D721Med (cell line): ENCODE data around the gene TRERF1.

Experiments
- DNase-seq: peaks from one replicate; pipeline ENCODE4 v3.0.0; 2011; ENCODE audit warnings: low spot score; ENCODE audit not compliant: insufficient read length
- FAIRE-seq: peaks from 2 replicates; lab custom pipeline; 2011; peaks lifted over from hg19 to GRCh38; lab: Jason Lieb, UNC
- TF ChIP-seq, protein P1 (sequence below): IDR thresholded peaks from 2 replicates; pipeline ENCODE4 v1.5.1; 2012; ENCODE audit warnings: mild to moderate bottlenecking, control low read depth; ENCODE audit not compliant: insufficient read depth; ENCODE audit errors: missing control alignments

TRERF1 gene

DNA sequence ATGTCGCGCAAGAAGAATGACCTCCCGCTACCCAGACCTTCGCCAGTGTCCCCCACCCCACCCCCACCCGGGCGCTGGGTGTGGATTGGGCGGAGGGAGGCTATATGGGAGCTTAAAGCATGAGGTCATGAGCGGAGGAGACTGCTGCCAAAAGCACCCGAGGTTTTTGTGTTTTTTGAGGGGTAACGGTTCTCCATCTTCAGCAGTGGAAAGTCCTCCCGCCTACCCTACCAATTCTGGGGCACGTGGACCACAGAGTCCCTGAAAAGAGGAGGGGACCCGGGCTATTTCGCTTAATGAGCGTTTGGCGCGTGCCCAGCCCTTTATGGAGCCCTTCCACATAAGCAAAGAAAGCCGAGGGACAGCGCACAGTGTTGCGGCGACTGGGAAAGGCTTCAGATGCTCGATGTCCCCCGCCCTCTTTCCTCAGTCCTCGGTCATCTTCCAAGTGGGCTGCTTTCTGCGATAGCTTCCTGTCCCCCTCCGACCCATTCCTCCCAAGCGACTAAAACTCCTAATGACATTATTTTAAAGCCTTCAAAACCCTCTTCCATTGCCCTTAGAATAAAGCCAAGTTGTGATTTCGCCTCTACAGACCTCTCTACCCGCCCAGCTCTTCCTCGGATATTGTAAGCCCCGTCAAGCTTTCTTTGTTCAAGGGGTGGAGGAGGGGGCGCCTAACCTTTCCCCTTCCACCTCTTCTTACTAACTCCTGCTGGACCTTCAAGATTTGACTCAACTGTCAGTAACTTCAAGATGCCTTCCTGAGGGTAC, 2.1 kb upstream of the TRERF1 start:
- TF ChIP-seq, protein P1, sequence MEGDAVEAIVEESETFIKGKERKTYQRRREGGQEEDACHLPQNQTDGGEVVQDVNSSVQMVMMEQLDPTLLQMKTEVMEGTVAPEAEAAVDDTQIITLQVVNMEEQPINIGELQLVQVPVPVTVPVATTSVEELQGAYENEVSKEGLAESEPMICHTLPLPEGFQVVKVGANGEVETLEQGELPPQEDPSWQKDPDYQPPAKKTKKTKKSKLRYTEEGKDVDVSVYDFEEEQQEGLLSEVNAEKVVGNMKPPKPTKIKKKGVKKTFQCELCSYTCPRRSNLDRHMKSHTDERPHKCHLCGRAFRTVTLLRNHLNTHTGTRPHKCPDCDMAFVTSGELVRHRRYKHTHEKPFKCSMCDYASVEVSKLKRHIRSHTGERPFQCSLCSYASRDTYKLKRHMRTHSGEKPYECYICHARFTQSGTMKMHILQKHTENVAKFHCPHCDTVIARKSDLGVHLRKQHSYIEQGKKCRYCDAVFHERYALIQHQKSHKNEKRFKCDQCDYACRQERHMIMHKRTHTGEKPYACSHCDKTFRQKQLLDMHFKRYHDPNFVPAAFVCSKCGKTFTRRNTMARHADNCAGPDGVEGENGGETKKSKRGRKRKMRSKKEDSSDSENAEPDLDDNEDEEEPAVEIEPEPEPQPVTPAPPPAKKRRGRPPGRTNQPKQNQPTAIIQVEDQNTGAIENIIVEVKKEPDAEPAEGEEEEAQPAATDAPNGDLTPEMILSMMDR: no peak
- no peak for FAIRE-seq
- no peak for DNase-seq

DNA sequence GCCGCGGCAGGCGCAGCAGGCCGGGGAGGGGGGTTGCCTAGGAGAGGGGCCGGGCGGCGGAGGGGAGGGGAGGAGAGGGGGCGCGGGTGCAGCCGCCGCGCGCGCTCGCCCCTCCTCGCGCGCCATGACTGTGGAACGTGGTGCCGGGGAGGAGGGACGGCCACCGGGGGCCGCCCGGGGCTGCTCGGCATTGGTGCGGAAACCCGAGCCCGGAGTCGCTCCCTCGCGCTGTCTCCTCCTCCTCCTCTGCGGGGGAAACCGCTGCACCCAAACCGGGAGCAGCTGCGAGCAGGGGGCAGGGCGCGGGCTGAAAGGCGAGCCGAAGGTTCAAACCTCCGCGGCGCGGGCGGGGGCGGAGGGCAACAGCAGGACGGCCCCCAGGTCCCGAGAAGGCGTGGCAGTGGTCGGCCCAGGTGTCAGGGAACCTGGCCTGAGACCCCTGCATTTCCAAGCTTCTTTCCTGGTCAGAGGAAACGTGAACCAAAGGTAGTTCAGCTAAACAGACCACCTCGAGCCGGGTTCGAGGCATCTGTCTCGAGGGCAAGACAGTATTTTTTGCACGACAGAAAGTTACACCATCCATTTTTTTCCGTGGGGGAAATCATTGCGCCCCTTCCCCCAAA, 1.4 kb upstream of the TRERF1 start:
- TF ChIP-seq, protein P1: no peak
- FAIRE-seq: no peak

DNA sequence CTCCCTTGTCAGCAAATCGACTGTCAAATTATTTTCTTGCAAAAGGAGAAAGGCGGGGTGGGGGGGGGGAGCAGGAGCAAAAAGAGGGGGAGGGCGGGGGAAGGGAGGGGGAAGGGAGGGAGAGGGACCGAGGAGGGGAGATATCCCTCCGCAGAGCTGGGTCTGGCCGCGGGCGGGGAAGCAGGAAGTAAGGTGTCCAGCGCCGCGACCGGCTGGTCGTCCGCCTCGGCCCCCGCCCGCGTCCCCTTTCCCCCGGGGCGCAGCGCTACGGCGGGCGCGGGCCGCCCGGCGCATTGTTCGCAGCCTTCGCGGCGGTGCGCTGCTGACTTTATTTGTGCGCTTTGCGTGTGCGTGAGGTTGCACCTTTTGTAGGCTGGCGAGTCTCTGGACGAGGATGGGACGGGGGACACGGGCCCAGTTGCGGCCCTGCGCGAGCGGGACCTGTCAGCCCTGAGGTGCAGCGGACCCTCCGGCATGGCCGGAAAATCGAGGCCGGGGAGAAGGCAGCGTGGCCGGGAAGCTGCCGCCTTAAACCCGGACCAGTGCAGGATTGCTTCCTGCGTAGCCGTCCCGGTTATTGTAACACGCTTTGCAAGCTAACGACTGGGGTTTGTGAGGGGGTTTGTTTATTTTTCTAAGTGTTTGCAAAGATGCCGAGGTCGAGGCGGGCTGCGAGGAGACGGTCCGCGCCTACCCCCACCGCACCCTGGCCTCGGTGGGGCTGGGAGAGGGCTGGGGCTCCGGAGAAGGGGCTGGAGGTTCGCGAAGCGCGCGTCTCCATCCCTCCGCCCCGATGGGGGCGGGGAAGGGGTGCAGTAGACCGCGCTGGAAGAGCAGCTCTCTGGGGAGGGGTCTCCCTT, 675 bp upstream of the TRERF1 start:
- peak; percentile 41 for DNase-seq
- TF ChIP-seq, protein P1: no peak
- no peak for FAIRE-seq

More for the DNA sequence above, 1.4 kb upstream of the TRERF1 start:
- DNase-seq: no peak

DNA sequence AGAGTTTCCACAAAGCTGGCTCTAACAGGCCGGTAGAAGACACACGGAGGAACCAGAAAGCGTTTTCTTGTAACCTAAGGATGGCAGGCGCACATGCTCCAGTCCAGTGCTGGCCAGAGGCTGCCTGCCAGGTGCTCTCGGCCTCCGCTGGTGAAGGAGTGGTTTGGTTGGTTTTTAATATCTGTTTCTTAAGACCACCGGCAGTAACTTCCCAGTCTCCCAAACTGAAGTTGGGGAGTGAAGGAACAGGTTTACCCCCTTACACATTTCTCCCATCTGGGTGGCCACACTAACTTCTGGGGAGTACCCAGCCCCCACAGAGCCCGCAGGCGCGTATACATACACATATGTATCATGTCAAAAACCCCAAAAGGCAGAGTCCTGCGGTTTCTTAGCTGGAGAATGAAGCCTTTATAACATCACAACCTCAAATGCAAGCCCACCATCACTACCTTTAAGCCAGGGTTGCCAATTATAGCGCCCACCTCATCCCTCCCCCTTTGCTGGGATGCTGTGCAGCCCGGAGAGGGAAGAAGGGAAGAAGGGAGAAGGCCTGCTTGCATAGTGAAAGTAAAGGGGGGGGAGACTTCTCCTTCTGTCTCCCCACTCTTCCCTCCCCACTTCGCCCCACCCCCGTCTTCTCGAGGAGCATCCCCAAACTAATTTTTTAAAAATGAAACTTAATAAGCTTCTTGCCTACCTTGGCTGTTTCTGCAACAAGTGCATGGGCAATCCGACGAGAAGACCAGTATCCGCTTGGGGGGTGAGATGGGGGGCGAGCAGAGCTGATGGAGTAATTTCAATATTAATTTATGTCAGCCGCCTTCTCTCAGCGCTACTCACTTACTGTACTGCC, 1.0 kb downstream of the TRERF1 start:
- DNase-seq (no peak), FAIRE-seq (no peak)
- TF ChIP-seq, protein P1: no peak

DNA sequence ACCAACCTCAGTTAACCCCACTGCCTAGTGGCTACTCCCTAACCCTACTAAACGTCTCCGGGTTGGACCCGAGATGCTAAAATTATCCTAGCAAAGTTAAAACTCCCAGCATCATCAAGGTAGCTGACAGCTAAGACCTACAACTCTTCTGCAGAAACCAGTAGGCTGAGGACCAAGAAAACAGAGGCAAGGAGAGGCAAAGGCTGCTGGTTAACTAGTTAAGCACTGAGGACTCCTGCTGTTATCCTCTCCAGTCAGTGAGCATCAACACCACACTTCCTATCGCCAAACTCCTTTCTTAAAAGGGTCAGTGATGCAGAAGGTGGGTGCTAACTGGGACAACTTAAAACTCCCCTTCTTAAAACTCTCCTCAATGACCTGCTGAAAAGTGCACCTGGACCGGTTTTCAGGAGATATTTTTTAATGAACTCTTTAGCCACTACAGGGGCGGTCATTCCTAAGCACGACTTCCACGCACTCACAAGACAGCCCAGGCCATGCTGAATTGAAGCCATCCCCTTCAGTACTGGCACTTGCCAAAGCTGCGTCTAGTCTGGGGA, 1.7 kb downstream of the TRERF1 start:
- no peak for FAIRE-seq
- TF ChIP-seq, protein P1: no peak
- DNase-seq: no peak
